Activated T-helper 2 cell treated with anti-CD3 and anti-CD28 coated beads, Interferon-gamma antibody, Interleukin-2, Interleukin-4, amounts not matched to agents 10 μg/mL and 5 μg/mL and 100 μg/mL, durations not matched to agents 14 hours and 24 hours and 36 hours (primary cell): Measurements from ENCODE around the gene ZNF213. TPM values are rescaled to one million over a fixed set of nuclear protein-coding genes. Genes with fewer than 3 reads are reported as not detected.

Source experiments
- DNase-seq: peaks from one replicate; pipeline ENCODE4 v3.0.0; 2021; ENCODE audit warnings: low spot score
- H3K27ac Mint-ChIP-seq: one replicate; pipeline ENCODE4 v1.8.0; 2021; ENCODE audit warnings: mixed read lengths
- H3K27me3 Mint-ChIP-seq: one replicate; pipeline ENCODE4 v1.8.0; 2021; ENCODE audit warnings: low read depth, mixed read lengths
- H3K36me3 Mint-ChIP-seq: one replicate; pipeline ENCODE4 v1.8.0; 2021; ENCODE audit warnings: low read depth, mixed read lengths
- H3K4me1 Mint-ChIP-seq: one replicate; pipeline ENCODE4 v1.8.0; 2021; ENCODE audit warnings: low read depth, mixed read lengths
- H3K4me3 Mint-ChIP-seq: one replicate; pipeline ENCODE4 v1.8.0; 2021; ENCODE audit warnings: low read depth, mild to moderate bottlenecking, moderate library complexity, mixed read lengths
- H3K9me3 Mint-ChIP-seq: one replicate; pipeline ENCODE4 v1.8.0; 2021; ENCODE audit warnings: mixed read lengths
- intact Hi-C: fragments of 100-400 bp; cut with micrococcal nuclease; formaldehyde crosslinking; loops from one replicate; pipeline ENCODE4 v1.15.1; 2023
- total RNA-seq: library from RNA; stranded (reverse); gene quantifications from 2 replicates; pipeline ENCODE4 v1.2.3, GENCODE V29; 2022

The ZNF213 gene
- total RNA-seq, 1 donor from 2014 or later = 9.1 TPM

DNA sequence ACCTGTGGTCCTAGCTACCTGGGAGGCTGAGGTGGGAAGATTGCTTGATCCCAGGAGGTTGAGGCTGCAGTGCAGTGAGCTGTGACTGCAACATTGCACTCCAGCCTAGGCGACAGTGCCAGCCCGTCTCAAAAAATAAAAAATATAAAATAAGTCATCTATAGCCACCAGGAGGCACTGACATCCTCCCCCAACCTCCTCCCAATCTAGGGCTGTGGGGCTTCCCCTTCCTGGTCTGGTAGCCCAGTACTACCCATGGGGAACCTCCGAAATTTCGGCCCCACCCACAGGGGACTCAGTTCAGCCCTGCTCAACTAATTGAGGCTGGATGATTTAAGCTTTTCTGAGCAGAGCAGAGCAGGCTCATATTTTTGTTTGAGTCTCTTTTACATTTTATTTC, 39.0 kb upstream of the ZNF213 start:
- Mint-ChIP-seq H3K27ac (peak overlapping the region; percentile 38), H3K4me3 (no peak overlapping the region), H3K27me3 (peaks cover 4% of the 10 kb centered on the region), H3K9me3 (no peaks in the 10 kb centered on the region), H3K4me1 (peaks cover 28% of the 10 kb centered on the region), H3K36me3 (no peaks in the 10 kb centered on the region)
- DNase-seq = peak; percentile 60
- intact Hi-C loops = loop anchor here (10.0 kb wide), 1 partner anchor 69 kb away; no protein-coding TSS in a partner anchor

DNA sequence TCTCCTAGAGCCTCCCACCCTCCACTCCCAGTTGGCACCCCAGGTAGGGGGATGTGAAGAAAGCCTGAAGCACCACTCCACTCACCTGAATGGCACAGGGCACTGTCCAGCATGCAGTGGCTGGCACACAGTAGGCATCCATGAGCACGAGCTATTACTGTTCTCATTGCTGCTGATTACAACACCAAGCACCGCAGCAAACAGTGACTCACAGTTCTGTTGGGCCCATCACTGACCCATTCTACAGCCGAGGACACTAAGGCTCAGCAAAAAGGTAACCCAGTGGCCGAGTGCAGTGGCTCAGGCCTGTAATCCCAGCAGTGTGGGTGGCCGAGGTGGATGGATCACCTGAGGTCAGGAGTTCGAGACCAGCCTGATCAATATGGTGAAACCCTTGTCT, 38.5 kb upstream of the ZNF213 start:
- Mint-ChIP-seq H3K4me3 (no peak overlapping the region), H3K27ac (no peak overlapping the region), H3K36me3 (no peaks in the 10 kb centered on the region), H3K4me1 (peaks cover 28% of the 10 kb centered on the region), H3K27me3 (peaks cover 4% of the 10 kb centered on the region), H3K9me3 (no peaks in the 10 kb centered on the region)
- intact Hi-C loops = loop anchor here (10.0 kb wide), 1 partner anchor 68 kb away; no protein-coding TSS in a partner anchor
- no peak for DNase-seq

DNA sequence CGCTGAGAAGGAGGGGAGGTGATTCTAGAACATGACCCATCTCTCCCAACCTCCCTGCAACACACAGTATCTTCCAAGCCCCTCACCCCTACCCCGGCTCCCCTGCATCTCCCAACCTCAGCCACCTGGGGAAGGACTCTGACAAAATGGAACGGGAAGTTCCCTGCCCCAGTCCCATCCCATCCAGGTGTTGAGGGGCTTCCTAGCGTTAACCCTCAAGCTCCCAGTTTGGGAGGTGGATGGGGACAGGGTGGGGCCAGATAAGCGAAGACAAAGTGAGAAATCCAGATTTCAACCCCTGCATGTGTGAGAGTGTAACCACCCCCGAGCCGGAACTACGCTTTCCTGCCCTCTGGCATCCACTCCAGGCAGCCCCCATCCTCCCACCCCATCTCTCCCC, 37.6 kb upstream of the ZNF213 start:
- intact Hi-C loops = loop anchor here (10.0 kb wide), 1 partner anchor 68 kb away; no protein-coding TSS in a partner anchor
- H3K4me1 Mint-ChIP-seq = peaks cover 33% of the 10 kb centered on the region
- DNase-seq = no peak
- H3K27ac Mint-ChIP-seq = no peak overlapping the region
- no peaks in the 10 kb centered on the region for H3K9me3 Mint-ChIP-seq
- H3K36me3 Mint-ChIP-seq = no peaks in the 10 kb centered on the region
- no peak overlapping the region for H3K4me3 Mint-ChIP-seq
- H3K27me3 Mint-ChIP-seq = peaks cover 4% of the 10 kb centered on the region

DNA sequence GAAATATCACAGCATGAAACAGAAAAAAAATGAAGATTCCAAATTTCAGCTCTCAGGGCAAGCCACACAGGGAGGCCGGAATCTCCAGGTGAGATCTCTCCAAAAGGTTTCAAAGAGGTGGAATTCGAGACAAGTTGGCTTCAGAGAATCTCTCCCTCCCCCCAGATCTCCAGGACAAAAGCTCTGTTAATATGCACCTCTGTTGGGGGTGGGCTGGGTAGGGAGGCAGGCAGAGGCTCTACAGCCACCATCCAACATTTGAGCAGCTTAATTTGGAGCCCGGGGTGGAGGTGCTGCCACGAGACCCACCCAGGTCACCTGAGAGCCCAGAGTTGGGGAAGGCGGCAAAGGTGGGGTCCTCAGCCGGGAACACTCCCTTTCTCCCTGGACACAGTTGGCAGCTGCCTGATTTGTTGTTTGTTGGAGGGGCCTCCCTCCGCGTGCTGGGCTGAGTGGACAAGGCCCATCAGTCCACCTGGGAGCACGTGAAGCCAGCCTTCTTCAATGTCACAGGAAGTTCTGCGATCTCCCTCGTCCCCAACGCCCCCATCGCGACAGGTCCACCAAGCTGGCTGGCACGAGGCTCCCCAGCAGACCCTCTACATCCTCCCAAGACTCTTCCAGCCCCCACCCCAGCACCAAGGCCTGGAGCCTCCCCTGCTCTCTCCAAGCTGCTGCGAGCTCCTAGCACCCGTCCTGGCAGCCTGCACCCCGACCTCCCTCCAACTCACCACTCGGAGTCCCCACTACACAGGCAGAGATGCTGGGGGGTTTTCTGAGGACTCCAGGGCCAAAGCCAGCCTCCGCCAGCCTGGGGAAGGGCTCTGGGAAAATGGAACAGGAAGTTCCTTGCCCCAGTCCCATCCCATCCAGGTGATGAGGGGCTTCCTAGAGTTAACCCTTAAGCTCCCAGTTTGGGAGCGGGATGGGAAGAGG, 36.1 kb upstream of the ZNF213 start, which contains the start of gene ZSCAN10:
ZSCAN10 (minus strand) TSS at position 836 of the 936 bp plus-strand sequence. CDS start 6,357 bp downstream, outside the sequence.
- no peak for DNase-seq
- Mint-ChIP-seq H3K4me1 (peaks cover 33% of the 10 kb centered on the region), H3K36me3 (no peaks in the 10 kb centered on the region), H3K27me3 (peaks cover 4% of the 10 kb centered on the region), H3K4me3 (peak within 1 kb of the TSS; percentile 69), H3K9me3 (no peaks in the 10 kb centered on the region), H3K27ac (peak within 1 kb of the TSS; percentile 47)
- intact Hi-C loops = loop anchor here (10.0 kb wide), 1 partner anchor 66 kb away; no protein-coding TSS in a partner anchor

DNA sequence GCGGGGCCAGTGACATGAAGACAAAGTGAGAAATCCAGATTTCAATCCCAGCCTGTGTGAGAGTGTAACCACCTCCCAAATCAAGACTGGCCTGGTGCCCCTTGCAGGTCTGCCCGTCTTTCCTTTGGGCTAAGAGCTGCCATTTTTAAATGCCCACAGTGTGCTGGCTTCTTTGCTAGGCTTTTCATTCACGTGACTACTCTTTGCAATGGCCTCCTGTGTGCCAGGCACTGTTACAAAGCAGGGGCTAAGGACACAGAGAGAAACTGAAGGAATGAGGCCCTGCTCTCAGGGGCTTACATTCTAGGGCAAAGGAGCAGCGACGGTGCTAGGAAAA, 35.5 kb upstream of the ZNF213 start:
- H3K36me3 Mint-ChIP-seq = no peaks in the 10 kb centered on the region
- DNase-seq = no peak
- intact Hi-C loops = loop anchor here (10.0 kb wide), 1 partner anchor 65 kb away; no protein-coding TSS in a partner anchor
- H3K4me3 Mint-ChIP-seq = no peak overlapping the region
- H3K4me1 Mint-ChIP-seq = peaks cover 33% of the 10 kb centered on the region
- peaks cover 4% of the 10 kb centered on the region for H3K27me3 Mint-ChIP-seq
- H3K27ac Mint-ChIP-seq = no peak overlapping the region
- no peaks in the 10 kb centered on the region for H3K9me3 Mint-ChIP-seq

DNA sequence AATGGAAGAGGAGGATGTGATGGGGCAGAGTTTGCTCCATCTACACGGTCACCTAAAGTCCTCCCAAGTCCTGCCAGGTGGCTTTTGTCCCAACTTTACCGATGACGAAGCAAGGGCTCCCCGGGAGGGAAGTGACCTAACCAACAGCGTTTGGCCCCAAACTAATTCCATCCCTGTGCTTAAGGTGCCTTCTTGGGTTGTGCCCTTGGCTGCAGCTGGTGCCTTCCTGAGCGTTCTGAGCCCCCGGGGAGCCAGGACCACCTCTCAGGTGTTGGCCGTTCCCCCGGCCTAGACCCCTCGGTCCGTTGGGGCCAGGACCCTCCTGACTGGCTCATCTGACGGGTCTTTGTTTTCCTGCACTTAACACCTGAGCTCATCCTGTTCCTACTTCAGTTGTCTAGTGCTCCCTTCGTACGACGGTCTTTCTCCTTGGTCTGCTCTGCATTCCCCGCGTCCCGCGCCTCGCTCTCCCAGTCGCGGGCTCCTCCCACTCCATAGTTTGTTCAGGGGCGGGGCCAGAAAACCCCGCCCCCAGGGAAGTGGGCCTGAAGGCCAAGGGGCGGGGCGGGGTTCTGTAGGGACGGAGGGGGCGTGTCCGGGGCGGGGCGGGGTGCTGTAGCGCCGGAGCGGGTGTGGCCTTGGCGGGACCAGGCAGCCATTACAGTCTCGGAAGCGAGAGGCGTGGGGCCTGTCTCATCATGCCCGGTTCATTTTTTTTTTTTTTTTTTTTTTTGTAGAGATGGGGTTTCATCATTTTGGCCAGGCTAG, 34.9 kb upstream of the ZNF213 start:
- peak overlapping the region; percentile 47 for H3K27ac Mint-ChIP-seq
- intact Hi-C loops = loop anchor here (1.0 to 10.0 kb wide), 5 partner anchors 24 to 65 kb away; no protein-coding TSS in a partner anchor

DNA sequence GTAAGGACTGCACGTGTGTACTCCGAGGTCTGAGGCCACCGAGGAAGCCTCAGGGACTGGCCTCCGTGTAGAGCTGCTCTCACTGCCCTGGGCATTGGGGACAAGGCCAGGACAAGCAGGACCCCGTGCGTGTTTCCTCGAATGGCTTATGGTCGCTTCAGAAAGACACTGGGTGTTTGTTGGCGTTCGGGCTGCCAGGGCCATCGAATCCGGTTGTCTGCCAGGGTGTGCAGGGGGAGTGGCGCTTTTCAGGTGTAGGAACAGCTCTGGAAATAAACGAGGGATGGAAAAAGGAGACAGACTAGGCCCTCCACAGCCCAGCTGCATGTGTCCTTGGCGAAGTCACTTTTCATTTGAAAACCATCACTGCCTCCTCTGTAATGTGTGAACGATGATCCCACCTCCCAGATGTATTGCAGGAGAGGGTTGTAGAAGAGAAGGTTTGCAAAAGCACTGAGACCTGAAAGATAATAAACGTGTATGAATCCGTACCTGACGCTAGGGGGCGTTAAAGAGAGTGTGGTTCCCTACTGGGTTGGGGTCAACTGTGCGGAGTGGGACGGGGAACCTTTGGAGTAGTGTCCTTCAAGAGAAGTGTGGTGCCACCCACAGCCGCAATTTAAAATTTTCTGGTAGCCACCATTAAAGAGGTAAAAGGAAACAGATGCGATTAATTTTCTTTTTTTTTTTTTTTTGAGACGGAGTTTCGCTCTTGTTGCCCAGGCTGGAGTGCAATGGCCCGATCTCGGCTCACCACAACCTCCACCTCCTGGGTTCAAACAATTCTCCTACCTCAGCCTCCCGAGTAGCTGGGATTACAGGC, 33.6 kb upstream of the ZNF213 start:
- peaks cover 27% of the 10 kb centered on the region for H3K4me1 Mint-ChIP-seq
- DNase-seq = peak; percentile 35
- H3K27ac Mint-ChIP-seq = peak overlapping the region; percentile 78
- peak overlapping the region; percentile 71 for H3K4me3 Mint-ChIP-seq
- intact Hi-C loops = loop anchor here (2.0 kb wide), 2 partner anchors 26 to 42 kb away; no protein-coding TSS in a partner anchor
- H3K9me3 Mint-ChIP-seq = no peaks in the 10 kb centered on the region
- H3K36me3 Mint-ChIP-seq = no peaks in the 10 kb centered on the region
- peaks cover 4% of the 10 kb centered on the region for H3K27me3 Mint-ChIP-seq

More for the DNA sequence above, 34.9 kb upstream of the ZNF213 start:
- no peaks in the 10 kb centered on the region for H3K36me3 Mint-ChIP-seq
- DNase-seq = peak; percentile 86
- H3K4me3 Mint-ChIP-seq = peak overlapping the region; percentile 69
- peaks cover 4% of the 10 kb centered on the region for H3K27me3 Mint-ChIP-seq
- no peaks in the 10 kb centered on the region for H3K9me3 Mint-ChIP-seq
- H3K4me1 Mint-ChIP-seq = peaks cover 29% of the 10 kb centered on the region

DNA sequence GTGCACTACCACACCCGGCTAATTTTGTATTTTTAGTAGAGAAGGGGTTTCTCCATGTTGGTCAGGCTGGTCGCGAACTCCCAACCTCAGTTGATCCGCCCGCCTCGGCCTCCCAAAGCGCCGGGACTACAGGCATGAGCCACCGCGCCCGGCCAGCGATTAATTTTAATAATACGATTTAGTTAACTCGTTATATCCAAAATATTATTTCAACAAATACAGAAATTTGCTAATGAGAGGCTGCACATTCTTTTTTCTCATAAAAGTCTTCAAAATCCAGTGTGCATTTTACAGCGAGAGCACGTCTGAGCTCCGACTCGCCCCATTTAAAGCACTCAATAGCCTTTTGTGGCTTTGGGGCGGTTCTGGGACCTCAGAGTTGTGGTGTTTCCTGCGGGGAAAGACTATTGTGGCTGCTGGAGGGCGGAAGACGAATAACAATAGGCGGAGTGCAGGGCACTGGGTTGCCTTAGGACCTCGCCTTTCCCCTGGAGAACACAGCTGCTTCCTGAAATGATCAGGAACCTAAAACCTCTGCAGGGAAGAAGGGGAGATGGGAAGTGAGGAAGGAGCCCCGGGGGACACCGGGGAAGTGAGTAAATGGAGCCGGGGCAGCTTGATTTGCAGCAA, 32.9 kb upstream of the ZNF213 start:
- peaks cover 27% of the 10 kb centered on the region for H3K4me1 Mint-ChIP-seq
- no peak for DNase-seq
- H3K27ac Mint-ChIP-seq = peak overlapping the region; percentile 64
- H3K27me3 Mint-ChIP-seq = peaks cover 4% of the 10 kb centered on the region
- peak overlapping the region; percentile 69 for H3K4me3 Mint-ChIP-seq
- intact Hi-C loops = loop anchor here (2.0 kb wide), 2 partner anchors 27 to 43 kb away; no protein-coding TSS in a partner anchor
- no peaks in the 10 kb centered on the region for H3K9me3 Mint-ChIP-seq
- H3K36me3 Mint-ChIP-seq = no peaks in the 10 kb centered on the region

DNA sequence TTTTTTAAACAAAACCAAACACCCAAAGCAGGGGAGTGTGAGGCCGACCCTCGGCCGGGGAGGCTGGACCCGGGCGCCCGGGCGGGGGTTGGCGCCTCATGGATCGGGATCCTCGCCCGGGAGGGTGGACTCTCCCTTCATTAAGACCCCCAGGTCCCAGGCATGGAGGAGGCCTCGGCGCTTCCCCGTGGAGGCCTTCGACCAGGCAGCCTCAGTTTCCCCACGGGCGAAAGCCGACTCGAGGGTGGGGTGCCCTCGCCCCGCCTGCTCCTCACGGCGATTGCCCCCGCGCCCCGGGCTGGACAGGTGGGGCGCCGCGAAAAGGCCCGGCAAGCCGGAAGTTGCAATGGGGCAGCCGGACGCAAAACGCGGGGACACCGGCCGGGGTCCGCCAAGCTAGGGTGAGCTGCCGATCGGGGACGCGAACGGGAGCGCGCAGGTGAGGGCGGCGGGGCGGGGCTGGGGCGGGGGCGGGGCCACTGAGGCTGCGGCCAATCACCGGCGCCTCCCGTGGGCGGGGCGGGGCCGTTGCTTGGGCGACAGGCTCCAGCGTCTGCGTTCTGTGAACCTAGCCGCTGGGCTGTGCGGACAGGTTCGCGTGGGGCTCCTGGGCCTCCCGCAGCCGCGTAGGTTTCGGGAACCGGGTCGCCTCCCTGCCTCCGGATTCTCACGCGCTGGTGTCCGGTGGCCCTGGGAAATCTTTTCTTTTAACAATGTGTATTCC, 28.5 kb upstream of the ZNF213 start:
- intact Hi-C loops = loop anchor here (1.0 kb wide), 2 partner anchors 18 to 23 kb away; no protein-coding TSS in a partner anchor
- Mint-ChIP-seq H3K4me1 (peaks cover 17% of the 10 kb centered on the region), H3K9me3 (no peaks in the 10 kb centered on the region), H3K27me3 (peaks cover 2% of the 10 kb centered on the region), H3K27ac (peak overlapping the region; percentile 93), H3K4me3 (peak overlapping the region; percentile 84), H3K36me3 (no peaks in the 10 kb centered on the region)
- DNase-seq = peak; percentile 87

DNA sequence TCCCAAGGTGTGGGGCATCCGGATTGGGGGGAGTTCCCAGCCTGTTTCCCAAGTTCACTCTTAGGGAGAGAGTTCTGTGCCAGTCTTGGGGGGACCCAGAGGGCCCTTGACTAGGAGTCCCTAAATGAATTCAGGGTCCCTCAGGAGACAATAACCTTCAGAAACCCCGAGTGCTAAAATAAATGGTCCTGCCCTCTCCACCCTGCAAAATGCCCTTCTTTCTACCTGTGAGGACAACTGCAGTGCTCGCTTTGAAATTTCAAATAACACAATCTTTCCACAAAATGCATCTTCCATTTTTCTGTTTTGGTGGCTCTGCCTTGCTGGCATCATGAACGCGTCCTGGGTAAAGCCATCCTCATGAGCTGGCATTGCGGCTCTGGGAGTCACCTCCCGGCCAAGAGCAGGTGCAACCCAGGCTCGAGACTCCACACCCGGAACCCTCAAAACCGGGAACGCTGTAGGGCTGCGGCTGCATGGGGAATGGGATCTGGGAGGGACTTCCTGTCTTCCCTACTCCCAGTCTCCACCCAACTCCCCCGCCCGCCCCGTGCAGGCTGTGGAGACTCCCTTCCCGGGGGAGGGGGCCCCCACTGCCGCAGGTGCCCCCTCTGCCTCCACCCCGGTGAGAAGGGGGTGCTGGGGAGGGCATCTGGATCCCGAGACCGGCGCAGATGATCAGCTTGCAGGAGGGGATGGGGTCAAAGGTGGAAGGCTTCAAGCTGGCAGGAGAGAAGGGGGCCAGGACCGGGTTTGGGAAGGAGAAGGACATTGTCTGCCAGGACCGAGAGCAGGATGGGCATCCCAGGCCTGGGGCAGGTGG, 22.6 kb upstream of the ZNF213 start, which contains the start of gene ZNF205:
ZNF205 (plus strand) TSS at position 529 of the 823 bp plus-strand sequence. CDS start 845 bp downstream, outside the sequence.
- peaks cover 7% of the 10 kb centered on the region for H3K27me3 Mint-ChIP-seq
- no peak for DNase-seq
- H3K4me1 Mint-ChIP-seq = peaks cover 5% of the 10 kb centered on the region
- no peak within 1 kb of the TSS for H3K4me3 Mint-ChIP-seq
- H3K9me3 Mint-ChIP-seq = no peaks in the 10 kb centered on the region
- H3K27ac Mint-ChIP-seq = no peak within 1 kb of the TSS
- no peaks in the 10 kb centered on the region for H3K36me3 Mint-ChIP-seq
- intact Hi-C loops = no loop called here
